ENCODE data around the gene MTMR11. TPM values are rescaled to one million over a fixed set of nuclear protein-coding genes. Genes with fewer than 3 reads are reported as not detected.
"Not testable (repeated sequence)": the region's sequence is repeated elsewhere in the genome, so short reads cannot be mapped to it uniquely, and the experiment has no call there.

The MTMR11 gene
- total RNA-seq = 5.4 and 6.8 TPM in 2 replicates

GRCh38 chr1:149936170-149936991, at the start of gene MTMR11:
Gene MTMR11 (minus strand): TSS chr1:149936879. CDS start chr1:149936647, 232 bp downstream.
- intact Hi-C loops (cut with micrococcal nuclease) = no loop called here

- intact Hi-C loops (cut with micrococcal nuclease) = no loop called here
These were observed 43.4 kb upstream of the MTMR11 start for GRCh38 chr1:149979972-149980540.

- intact Hi-C loops (cut with micrococcal nuclease) = no loop called here
These were observed 42.7 kb upstream of the MTMR11 start for GRCh38 chr1:149979245-149979971.

- intact Hi-C loops (cut with micrococcal nuclease) = no loop called here
These were observed 41.9 kb upstream of the MTMR11 start for GRCh38 chr1:149978547-149979023.

- intact Hi-C loops (cut with micrococcal nuclease) = no loop called here
These were observed 40.7 kb upstream of the MTMR11 start for GRCh38 chr1:149977345-149977744.

GRCh38 chr1:149972547-149972946, 35.9 kb upstream of the MTMR11 start:
- intact Hi-C loops (cut with micrococcal nuclease) = no loop called here

GRCh38 chr1:149967646-149968045, 31.0 kb upstream of the MTMR11 start:
- intact Hi-C loops (cut with micrococcal nuclease) = no loop called here

- intact Hi-C loops (cut with micrococcal nuclease) = no loop called here
These were observed 30.4 kb upstream of the MTMR11 start for GRCh38 chr1:149967041-149967440.

- intact Hi-C loops (cut with micrococcal nuclease) = no loop called here
These were observed 29.7 kb upstream of the MTMR11 start for GRCh38 chr1:149966405-149966804.

- intact Hi-C loops (cut with micrococcal nuclease) = no loop called here
These were observed 28.8 kb upstream of the MTMR11 start for GRCh38 chr1:149965440-149965839.

- intact Hi-C loops (cut with micrococcal nuclease) = loop anchor here (5.0 kb wide), 1 partner anchor 204 kb away; no protein-coding TSS in a partner anchor
These were observed 26.7 kb upstream of the MTMR11 start for GRCh38 chr1:149963358-149963757.

- intact Hi-C loops (cut with micrococcal nuclease) = loop anchor here (1.0 to 5.0 kb wide), 4 partner anchors 74 to 225 kb away; no protein-coding TSS in a partner anchor
These were observed 26.1 kb upstream of the MTMR11 start for GRCh38 chr1:149962736-149963135.

GRCh38 chr1:149962039-149962647, 25.5 kb upstream of the MTMR11 start:
- intact Hi-C loops (cut with micrococcal nuclease) = loop anchor here (1.0 to 5.0 kb wide), 4 partner anchors 74 to 225 kb away; no protein-coding TSS in a partner anchor

GRCh38 chr1:149957548-149957947, 20.9 kb upstream of the MTMR11 start:
- intact Hi-C loops (cut with micrococcal nuclease) = not testable (repeated sequence)

GRCh38 chr1:149949911-149950310, 13.2 kb upstream of the MTMR11 start:
- intact Hi-C loops (cut with micrococcal nuclease) = no loop called here

- intact Hi-C loops (cut with micrococcal nuclease) = no loop called here
These were observed 8.5 kb upstream of the MTMR11 start for GRCh38 chr1:149945206-149945605.

GRCh38 chr1:149942885-149943284, 6.2 kb upstream of the MTMR11 start:
- intact Hi-C loops (cut with micrococcal nuclease) = no loop called here

- intact Hi-C loops (cut with micrococcal nuclease) = no loop called here
These were observed 5.5 kb upstream of the MTMR11 start for GRCh38 chr1:149942207-149942606.

GRCh38 chr1:149940427-149940826, 3.7 kb upstream of the MTMR11 start:
- intact Hi-C loops (cut with micrococcal nuclease) = no loop called here

GRCh38 chr1:149938668-149939003, 2.0 kb upstream of the MTMR11 start:
- intact Hi-C loops (cut with micrococcal nuclease) = loop anchor here (1.0 kb wide), 1 partner anchor 10 kb away; no protein-coding TSS in a partner anchor

GRCh38 chr1:149937759-149938158, 1.1 kb upstream of the MTMR11 start:
- intact Hi-C loops (cut with micrococcal nuclease) = no loop called here

Data from T-helper 2 cell treated with Interferon-gamma antibody and Interleukin-4, amounts not matched to agents 100 ng/mL and 5 ng/mL, for 36 hours (primary cell).